Activated CD4-positive, alpha-beta T cell treated with anti-CD3 and anti-CD28 coated beads, Interleukin-2, amount 50 U/mL, for 24 hours (primary cell): ENCODE data around the gene HSD17B7.

ENCODE experiments used
- DNase-seq, 2 donors: peaks; one replicate each; pipeline ENCODE4 v3.0.0-alpha.2; 2020; ENCODE audit warnings: low read depth in 1 of 2, low spot score in 1 of 2

The HSD17B7 gene

GRCh38 chr1:162856260-162856659 lies 65.8 kb downstream of the HSD17B7 start:
- no peak for DNase-seq

GRCh38 chr1:162857850-162858249 lies 67.3 kb downstream of the HSD17B7 start:
- no peak for DNase-seq

- no peak for DNase-seq
Measured at GRCh38 chr1:162859191-162859590, 68.7 kb downstream of the HSD17B7 start.

GRCh38 chr1:162861101-162861500 lies 70.6 kb downstream of the HSD17B7 start, which contains the start of gene CCDC190:
Gene CCDC190, minus strand, starts transcription at chr1:162861175. Its CDS starts 1,529 bp downstream, at chr1:162859646.
- DNase-seq: no peak

GRCh38 chr1:162861625-162862024 lies 71.1 kb downstream of the HSD17B7 start:
- DNase-seq: no peak
